Occipital lobe (tissue), 2 donors: ENCODE data around the gene CEL. TPM values are rescaled to one million over a fixed set of nuclear protein-coding genes. Genes with fewer than 3 reads are reported as not detected.

ENCODE experiments used
- DNase-seq: peaks from one replicate; lab custom pipeline; 2025; lab: John Stamatoyannopoulos, UW
- total RNA-seq: library from RNA; depleted of rRNA; stranded (reverse); fragments of >200 nt; gene quantifications from one replicate; pipeline ENCODE4 v1.2.3, GENCODE V29; 2014

CEL gene
- total RNA-seq, 1 donor from 2014 or later, result not detected

GRCh38 chr9:133103183-133103986, 41.6 kb downstream of the CEL start:
- peak; percentile 34 for DNase-seq

- no peak for DNase-seq
Measured at GRCh38 chr9:133103987-133104505, 42.3 kb downstream of the CEL start.

DNA sequence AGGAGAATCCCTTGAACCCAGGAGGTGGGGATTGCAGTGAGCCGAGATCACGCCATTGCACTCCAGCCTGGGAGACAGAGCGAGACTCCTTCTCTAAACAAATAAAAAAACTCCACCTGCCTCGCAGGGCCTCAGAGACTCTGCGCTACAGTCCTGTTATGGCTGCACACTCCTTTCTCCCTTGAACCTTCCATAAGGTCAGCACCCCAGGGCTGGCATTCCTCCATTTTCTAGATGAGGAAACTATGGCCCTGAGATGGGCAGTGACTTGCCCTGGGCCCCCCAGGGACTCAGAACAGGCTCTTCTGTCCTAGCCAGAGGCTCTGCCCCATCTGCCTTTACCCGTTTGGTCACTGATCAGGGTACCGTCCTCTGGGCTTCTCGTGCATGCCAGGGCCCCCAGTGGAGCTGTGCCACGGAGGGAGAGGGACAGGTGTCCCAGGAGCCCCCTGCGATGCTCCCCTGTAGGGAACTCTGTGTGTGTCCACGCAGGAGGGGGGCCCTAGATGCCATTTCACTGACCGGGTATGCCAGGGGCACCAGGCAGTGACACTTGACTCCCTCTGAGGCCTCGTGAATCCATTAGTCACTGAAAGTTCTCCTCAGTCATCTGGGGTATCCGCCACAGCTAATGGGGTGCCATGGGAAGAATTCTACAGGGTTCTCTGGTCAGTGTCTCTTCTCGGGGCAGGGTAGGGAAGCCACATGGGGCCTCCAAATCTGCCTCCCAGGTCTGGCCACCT, 43.1 kb downstream of the CEL start:
- no peak for DNase-seq

DNA sequence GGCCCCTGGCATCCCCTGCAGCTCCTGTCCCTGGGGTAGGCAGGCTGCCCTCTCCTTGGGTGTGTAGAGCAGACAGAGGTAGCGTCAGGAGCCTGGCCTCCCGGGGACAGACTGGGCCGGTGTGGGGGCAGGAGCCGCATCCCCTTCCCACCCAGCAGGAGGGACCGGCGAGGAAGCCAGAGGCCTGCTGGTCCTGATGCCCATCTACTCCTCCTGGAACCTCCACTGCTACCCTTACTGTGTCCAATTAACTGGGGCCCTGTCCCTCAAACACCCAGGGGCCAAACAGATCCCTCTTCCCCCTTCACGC, 43.6 kb downstream of the CEL start:
- no peak for DNase-seq

DNA sequence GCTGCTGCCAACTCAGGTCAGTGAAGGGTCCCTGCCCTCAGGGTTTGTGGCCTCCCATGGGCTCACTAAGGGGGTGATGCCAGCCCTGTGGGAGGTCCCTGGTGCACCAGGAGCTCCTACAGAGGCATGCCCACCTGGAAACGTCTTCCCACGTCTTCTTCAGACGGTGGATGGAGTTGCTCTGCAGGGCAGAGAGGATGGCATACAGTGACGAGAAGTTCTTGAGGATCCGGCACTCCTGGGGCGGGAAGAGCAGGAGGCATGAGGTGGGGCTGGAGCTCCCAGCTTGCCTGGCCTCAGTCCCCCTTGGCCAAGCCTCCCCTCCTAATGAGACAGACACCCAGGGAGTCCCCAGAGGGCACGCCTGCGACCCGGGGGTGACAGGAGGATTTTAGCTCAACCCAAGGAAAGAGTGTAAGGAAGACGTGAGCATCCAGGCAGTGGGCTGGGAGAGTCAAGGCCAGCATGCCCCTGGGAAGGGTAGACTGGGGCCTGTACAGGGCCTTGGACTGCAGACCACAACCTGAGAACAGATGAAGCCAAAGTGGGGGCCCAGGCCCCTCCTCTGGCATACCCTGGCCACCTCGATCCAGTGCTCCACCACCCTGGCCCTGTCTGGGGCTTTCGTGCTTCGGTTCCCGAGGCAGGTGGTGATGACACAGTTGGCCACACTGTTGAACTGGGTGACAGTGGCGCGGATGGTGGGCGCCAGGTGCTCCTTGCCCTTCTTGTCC, 44.9 kb downstream of the CEL start:
- DNase-seq, result no peak

- no peak for DNase-seq
Measured at GRCh38 chr9:133107245-133107722, 45.5 kb downstream of the CEL start.

- no peak for DNase-seq
Measured at GRCh38 chr9:133107961-133108793, 46.4 kb downstream of the CEL start.

GRCh38 chr9:133108794-133109641, 47.2 kb downstream of the CEL start:
- DNase-seq, result no peak

DNA sequence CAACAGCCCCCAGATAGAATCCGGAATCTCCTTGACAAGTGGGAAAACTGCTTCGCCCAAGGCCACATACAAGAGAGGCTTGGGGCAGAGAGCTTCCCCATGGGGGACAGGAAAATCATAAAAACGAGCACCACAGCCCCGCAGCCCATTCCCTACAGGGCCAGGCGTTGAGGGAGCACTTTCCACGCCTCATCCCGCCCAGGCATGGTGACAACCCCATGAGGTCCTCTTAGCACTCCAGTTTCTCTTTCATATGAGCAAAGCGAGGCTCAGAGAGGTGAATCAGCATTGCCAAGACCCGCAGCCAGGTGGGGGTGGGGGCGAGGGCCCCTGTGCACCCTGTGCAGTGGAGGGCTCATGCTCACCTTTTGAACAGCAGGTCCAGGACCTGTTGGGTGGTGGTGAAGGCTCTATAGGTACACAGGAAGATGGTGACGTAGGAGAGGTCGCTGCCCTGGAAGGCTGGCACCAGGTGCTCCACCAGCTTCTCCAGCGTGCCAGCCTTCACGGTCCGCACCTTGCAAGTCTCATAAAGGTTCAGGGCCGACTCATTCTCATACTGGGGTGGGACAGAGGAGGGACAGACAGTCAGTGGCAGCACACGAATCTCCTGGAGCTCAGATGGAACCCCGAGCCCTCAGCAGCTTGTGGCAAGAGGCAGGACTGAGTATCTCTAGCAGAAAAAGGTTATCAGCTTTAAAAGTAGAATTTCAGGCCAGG, 48.3 kb downstream of the CEL start:
- no peak for DNase-seq

DNA sequence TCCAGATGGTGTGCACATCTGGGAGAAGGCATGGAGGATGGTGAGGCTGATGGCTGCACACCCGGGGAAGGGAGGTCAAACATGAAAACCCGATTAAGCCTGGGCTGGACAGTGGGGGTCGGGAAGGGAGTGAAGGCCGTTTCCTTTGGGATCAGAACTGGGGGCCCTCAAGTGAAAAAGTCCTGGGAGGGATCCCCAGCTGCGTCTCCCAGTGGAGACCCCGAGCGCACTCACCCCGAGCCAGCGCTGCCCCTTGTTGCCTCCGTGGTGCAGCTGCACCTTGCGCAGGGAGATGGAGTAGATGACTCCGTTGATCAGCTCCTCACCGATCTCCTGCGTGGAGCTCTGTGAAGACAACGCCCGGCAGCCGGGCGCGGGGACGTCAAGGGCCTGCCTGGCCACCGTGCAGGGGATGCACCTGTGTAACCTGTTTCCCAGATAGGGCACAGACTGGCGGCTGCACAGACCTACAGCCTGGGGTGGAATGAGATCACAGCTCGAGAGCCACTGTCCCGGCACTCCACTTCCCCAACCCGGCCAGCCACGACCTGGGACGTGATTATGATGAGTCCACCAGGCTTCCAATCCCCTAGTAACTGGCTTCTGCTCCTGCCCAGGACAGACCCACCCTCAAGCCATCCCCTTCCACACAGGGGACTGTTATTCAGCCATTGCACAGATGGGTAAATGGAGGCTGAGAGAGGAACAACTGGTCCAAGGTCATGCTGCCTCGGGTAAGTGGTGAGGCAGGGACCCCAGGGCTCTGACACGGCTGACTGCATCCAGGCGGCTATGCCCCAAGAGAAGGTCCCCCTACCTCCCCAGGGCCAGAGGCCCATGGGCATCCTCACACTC, 50.3 kb downstream of the CEL start:
- DNase-seq, result no peak

DNA sequence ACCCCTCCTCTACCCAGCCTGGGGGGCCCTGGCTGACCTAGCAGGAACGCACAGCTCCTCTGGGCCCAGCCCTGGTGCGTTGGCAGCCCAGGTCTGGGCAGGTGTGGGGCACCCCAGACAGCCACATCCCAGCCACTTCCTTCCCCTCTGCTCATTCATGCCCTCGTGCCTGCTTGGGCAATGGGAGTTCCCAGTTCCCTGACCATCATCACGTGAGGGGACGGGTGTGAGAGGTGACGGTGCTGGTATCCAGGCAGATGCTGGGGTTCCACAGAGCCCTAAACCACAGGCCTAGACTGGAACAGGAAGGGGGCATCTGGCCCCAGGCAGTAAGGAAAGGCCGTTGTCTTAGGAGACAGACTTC, 50.9 kb downstream of the CEL start:
- no peak for DNase-seq

GRCh38 chr9:133113163-133113948, 51.6 kb downstream of the CEL start:
- DNase-seq, result no peak

GRCh38 chr9:133113949-133114885, 52.4 kb downstream of the CEL start:
- DNase-seq, result peak; percentile 51

GRCh38 chr9:133114886-133115603, 53.3 kb downstream of the CEL start:
- DNase-seq, result no peak

DNA sequence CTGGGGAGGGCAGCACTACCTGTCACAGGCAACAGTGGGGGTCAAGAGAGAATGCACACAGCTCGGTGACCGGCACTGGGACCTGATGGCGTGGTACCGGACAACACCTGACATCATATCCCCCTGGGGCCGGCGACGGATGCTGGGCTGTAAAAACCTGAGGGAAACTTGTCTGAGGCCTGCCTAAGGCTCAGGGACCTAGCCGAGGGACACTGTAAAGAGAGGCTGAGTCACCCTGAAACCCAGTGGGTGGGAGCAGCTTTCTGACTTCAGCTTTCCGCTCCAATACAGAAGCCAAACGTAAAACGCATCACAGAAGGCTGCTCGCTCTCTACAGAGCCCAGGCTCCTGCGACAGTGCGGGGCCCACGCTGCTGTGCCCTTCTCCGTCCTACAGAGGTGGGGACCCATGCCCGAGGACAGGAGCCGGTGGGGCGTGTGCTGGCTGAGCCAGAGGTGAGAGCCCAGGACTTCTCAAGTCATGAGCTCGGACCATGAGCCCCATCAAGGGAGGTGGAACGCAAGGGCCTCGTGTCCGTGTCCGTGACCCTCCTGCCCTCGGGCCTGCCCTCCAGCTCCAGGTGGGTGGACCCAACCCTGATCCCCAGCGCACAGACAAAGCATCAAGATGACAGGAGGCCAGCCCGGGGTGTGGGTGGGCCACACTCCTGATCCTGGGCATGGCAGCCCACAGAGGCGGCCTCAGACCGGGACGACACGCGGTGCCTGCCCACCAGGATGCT, 54.0 kb downstream of the CEL start:
- peak; percentile 61 for DNase-seq
